HepG2 (cell line): ENCODE results near the gene EFCAB8. TPM values are rescaled to one million over a fixed set of nuclear protein-coding genes. Genes with fewer than 3 reads are reported as not detected.

Experiments
- ATAC-seq: fragments of 200-7000 bp; cut with Tn5 transposase; 3 replicates; pipeline ENCODE4 v1.9.1; 2020; ENCODE audit warnings: mild to moderate bottlenecking, moderate library complexity
- BruUV-seq: library from RNA; stranded (reverse); fragments of 400-500 nt; replicated peaks from 2 replicates; lab custom pipeline; 2021; lab: Mats Ljungman, UMichigan
- CTCF ChIA-PET: fragments of 300-600 bp; formaldehyde crosslinking; extraction: SDS; loops from one replicate; lab custom pipeline; 2021; ENCODE audit warnings: low total read pairs, inconsistent platforms, low intra/inter-chr PET ratio; lab: Yijun Ruan, JAX
- POLR2A ChIA-PET: fragments of 350-600 bp; sonication (Branson Sonifier 250); formaldehyde crosslinking; loops from one replicate; lab custom pipeline; 2020; ENCODE audit warnings: antibody characterized with exemption, inconsistent platforms; lab: Yijun Ruan, JAX
- DNase-seq: peaks from one replicate; pipeline ENCODE4 v3.0.0-alpha.2; 2015; ENCODE audit warnings: low spot score
- FAIRE-seq: peaks from 3 replicates; lab custom pipeline; 2011; peaks lifted over from hg19 to GRCh38; lab: Jason Lieb, UNC
- H2AFZ ChIP-seq: one replicate; pipeline ENCODE4 v1.6.1; 2011; ENCODE audit warnings: low read length, inconsistent platforms
- H3K27ac ChIP-seq: fragments of 300-600 bp; 3 replicates; pipeline ENCODE4 v1.8.0; 2011; ENCODE audit warnings: mixed run types, mild to moderate bottlenecking, mixed read lengths, low read length, inconsistent platforms; ENCODE audit not compliant: insufficient read depth; ENCODE audit errors: extremely low read length
- H3K27me3 ChIP-seq, 2 experiments: fragments of 200-600 bp in 1 of 2; 2 replicates in 1 of 2; 3 replicates in 1 of 2; pipeline versions ENCODE4 v1.6.0 to v1.8.0; 2011; ENCODE audit warnings: low read length in 2 of 2, mild to moderate bottlenecking in 2 of 2, moderate library complexity in 2 of 2, inconsistent platforms in 1 of 2; ENCODE audit not compliant: insufficient read depth in 2 of 2, control insufficient read depth in 1 of 2
- H3K36me3 ChIP-seq, 2 experiments: fragments of 200-600 bp in 1 of 2; replicated peaks in 1 of 2; 2 replicates in 1 of 2; 3 replicates in 1 of 2; pipeline versions ENCODE4 v1.5.1 to v1.8.0; 2011; ENCODE audit warnings: low read length in 2 of 2, inconsistent platforms in 1 of 2; ENCODE audit not compliant: insufficient read depth in 2 of 2, control insufficient read depth in 1 of 2
- H3K4me1 ChIP-seq: 2 replicates; pipeline ENCODE4 v1.5.1; 2012; ENCODE audit warnings: low read length, inconsistent platforms; ENCODE audit not compliant: insufficient read depth
- H3K4me2 ChIP-seq: 2 replicates; pipeline ENCODE4 v1.6.0; 2011; ENCODE audit warnings: low read depth, low read length, inconsistent platforms
- H3K4me3 ChIP-seq, 3 experiments: fragments of 200-600 bp in 1 of 3; sonication (generic), shearing (Covaris generic) in 1 of 3; replicated peaks in 1 of 3; 2 replicates each; pipeline ENCODE4 v1.5.1; 2011 to 2016; ENCODE audit warnings: low read length in 3 of 3, inconsistent platforms in 2 of 3, low read depth in 2 of 3, mild to moderate bottlenecking in 2 of 3, control low read depth in 1 of 3, mixed read lengths in 1 of 3; ENCODE audit not compliant: insufficient read depth in 1 of 3
- H3K79me2 ChIP-seq: one replicate; pipeline ENCODE4 v1.6.1; 2011; ENCODE audit warnings: low read length, inconsistent platforms; ENCODE audit not compliant: insufficient read depth
- H3K9ac ChIP-seq: 2 replicates; pipeline ENCODE4 v1.6.0; 2011; ENCODE audit warnings: mild to moderate bottlenecking, low read depth, low read length, inconsistent platforms; ENCODE audit not compliant: insufficient read depth
- H3K9me3 ChIP-seq: 2 replicates; pipeline ENCODE4 v1.5.1; 2012; ENCODE audit warnings: mild to moderate bottlenecking, low read length
- H4K20me1 ChIP-seq: 2 replicates; pipeline ENCODE4 v1.6.0; 2011; ENCODE audit warnings: inconsistent platforms, mild to moderate bottlenecking, low read length, moderate library complexity; ENCODE audit not compliant: insufficient read depth
- ATF7-NPFF ChIP-seq: sonication (generic); formaldehyde crosslinking; IDR thresholded peaks from 2 replicates; pipeline ENCODE4 v1.8.1; 2023; ENCODE audit warnings: mild to moderate bottlenecking, low read depth, missing genetic modification reagents, moderate library complexity
- BATF2 ChIP-seq: sonication (generic); formaldehyde crosslinking; IDR thresholded peaks from 2 replicates; pipeline ENCODE4 v1.8.0; 2022; ENCODE audit warnings: mild to moderate bottlenecking, missing genetic modification reagents, moderate library complexity
- EP300 ChIP-seq, 3 experiments: sonication (generic) in 1 of 3; formaldehyde crosslinking in 1 of 3; IDR thresholded peaks; 2 replicates each; pipeline versions ENCODE4 v1.5.1 to v1.6.1; 2011 to 2020; ENCODE audit warnings: low read depth in 2 of 3, low read length in 2 of 3, borderline replicate concordance in 1 of 3, improper control_type of control experiment in 1 of 3, mild to moderate bottlenecking in 1 of 3, missing genetic modification reagents in 1 of 3, moderate library complexity in 1 of 3
- FOSL2 ChIP-seq: sonication (generic); formaldehyde crosslinking; IDR thresholded peaks from 2 replicates; pipeline ENCODE4 v1.4.0; 2020; ENCODE audit warnings: missing genetic modification reagents
- KDM1A ChIP-seq: IDR thresholded peaks from 2 replicates; pipeline ENCODE4 v1.6.1; 2016; ENCODE audit warnings: missing compliant biosample characterization
- NR2F6 ChIP-seq, 2 experiments: IDR thresholded peaks; 2 replicates each; pipeline ENCODE4 v1.6.1; 2016; ENCODE audit warnings: antibody characterized with exemption in 1 of 2, mild to moderate bottlenecking in 1 of 2
- RBM22 ChIP-seq: fragments of 200-400 bp; formaldehyde crosslinking; optimal IDR thresholded peaks from 2 replicates; pipeline ENCODE3; 2017; ENCODE audit warnings: mild to moderate bottlenecking, low read length, moderate library complexity
- SMYD3 ChIP-seq: sonication (generic); formaldehyde crosslinking; IDR thresholded peaks from 2 replicates; pipeline ENCODE4 v1.8.1; 2023; ENCODE audit warnings: mild to moderate bottlenecking, missing genetic modification reagents
- SNAPC2 ChIP-seq: sonication (generic); formaldehyde crosslinking; IDR thresholded peaks from 2 replicates; pipeline ENCODE4 v1.8.1; 2022; ENCODE audit warnings: mild to moderate bottlenecking, missing genetic modification reagents
- TRIM24 ChIP-seq: sonication (generic); formaldehyde crosslinking; IDR thresholded peaks from 2 replicates; pipeline ENCODE4 v1.8.0; 2022; ENCODE audit warnings: mild to moderate bottlenecking, missing genetic modification reagents
- ZBTB33 ChIP-seq: sonication (generic); formaldehyde crosslinking; IDR thresholded peaks from 2 replicates; pipeline ENCODE4 v1.4.0; 2020; ENCODE audit warnings: missing genetic modification reagents
- ZGPAT ChIP-seq: IDR thresholded peaks from 2 replicates; pipeline ENCODE4 v1.6.1; 2016; ENCODE audit warnings: mild to moderate bottlenecking
- ZNF256 ChIP-seq: sonication (generic); formaldehyde crosslinking; conservative IDR thresholded peaks from 2 replicates; pipeline ENCODE4 v1.4.0; 2020; ENCODE audit warnings: missing genetic modification reagents
- ZNF335 ChIP-seq: sonication (generic); formaldehyde crosslinking; IDR thresholded peaks from 2 replicates; pipeline ENCODE4 v1.4.0; 2020; ENCODE audit warnings: missing genetic modification reagents
- ZNF430 ChIP-seq: sonication (generic); formaldehyde crosslinking; IDR thresholded peaks from 2 replicates; pipeline ENCODE4 v1.9.0; 2021; ENCODE audit warnings: mild to moderate bottlenecking, missing genetic modification reagents
- WGBS: methylation state at CpG from one replicate; pipeline ENCODE4 v1.1.6; 2017; ENCODE audit warnings: low lambda C conversion rate; 5-methylcytosine and 5-hydroxymethylcytosine counted together
- in situ Hi-C: cut with HindIII; loops from 2 replicates; pipeline ENCODE4 v1.10.0; 2017; ENCODE audit warnings: low pct_unique_long_range_greater_than_20kb; ENCODE audit not compliant: extremely low pct_ligation_motif_present
- intact Hi-C: fragments of 100-400 bp; cut with micrococcal nuclease; formaldehyde crosslinking; loops from one replicate; pipeline ENCODE4 v1.10.0; 2022; ENCODE audit not compliant: unreplicated experiment
- polyA plus RNA-seq, 8 experiments: library from polyadenylated mRNA; depleted of rRNA in 3 of 8; stranded (reverse) in 7 of 8; unstranded in 1 of 8; fragments of >200 nt; fragmentation: Illumina TruSeq in 4 of 8; extraction: Trizol in 4 of 8; gene quantifications; 2 replicates each; pipeline versions ENCODE4 v1.2.1 to v1.2.3, GENCODE V29; 2011 to 2016; ENCODE audit warnings: low read depth in 4 of 8, missing spikeins in 1 of 8, mixed read lengths in 1 of 8; ENCODE audit not compliant: insufficient read depth in 1 of 8
- total RNA-seq, 5 experiments: library from RNA; depleted of rRNA; stranded (reverse); fragments of >200 nt; fragmentation: Illumina TruSeq; extraction: Trizol; gene quantifications; 2 replicates each; pipeline ENCODE4 v1.2.3, GENCODE V29; 2016; ENCODE audit warnings: low read depth in 1 of 5

EFCAB8 gene
- total and polyA plus RNA-seq, 2 of the 13 experiments (the other 11 are each of a cell fraction or from before 2014, with no cell fraction given), result 0.15 to 0.22 TPM

GRCh38 chr20:32911355-32911754 is 52.6 kb downstream of the EFCAB8 start:
- 32% methylated on average over 11 of the region's 13 CpGs for WGBS
- no peak overlapping the region for H3K4me3 ChIP-seq
- H3K9ac ChIP-seq, result no peak overlapping the region
- peaks cover 15 to 48% of the 10 kb centered on the region in 2 experiments for H3K27me3 ChIP-seq
- H3K27ac ChIP-seq, result no peak overlapping the region
- TF ChIP-seq TRIM24 (CRISPR knock-in tag), result no peak
- TF ChIP-seq RBM22, result no peak
- peak; percentile 23; the same call in 1 of the 2 replicates for TF ChIP-seq FOSL2 (CRISPR knock-in tag)
- no peak for TF ChIP-seq KDM1A (CRISPR knock-in tag)
- TF ChIP-seq SNAPC2 (CRISPR knock-in tag), result no peak
- TF ChIP-seq BATF2 (CRISPR knock-in tag), result no peak
- TF ChIP-seq EP300 (IDR thresholded peaks at IDR 0.05; ENCODE audit: low read depth in 2 of 2, low read length in 2 of 2), result no peak
- TF ChIP-seq EP300 (CRISPR knock-in tag; IDR thresholded peaks at IDR 0.05; ENCODE audit: borderline replicate concordance), result no peak
- TF ChIP-seq SMYD3 (CRISPR knock-in tag), result no peak
- 0 out of 2 replicates have a peak, but pooled peaks have one; percentile 11 for TF ChIP-seq NR2F6 (IDR thresholded peaks at IDR 0.05)
- TF ChIP-seq NR2F6 (CRISPR knock-in tag; IDR thresholded peaks at IDR 0.05), result no peak
- no peak for TF ChIP-seq ZNF430
- TF ChIP-seq ZGPAT (CRISPR knock-in tag), result no peak
- no peak for TF ChIP-seq ATF7-NPFF (CRISPR knock-in tag)
- no peak for TF ChIP-seq ZNF256 (CRISPR knock-in tag)
- TF ChIP-seq ZBTB33 (CRISPR knock-in tag), result peak; percentile 39; the same call in 1 of the 2 replicates
- no peak for TF ChIP-seq ZNF335 (CRISPR knock-in tag)
- H4K20me1 ChIP-seq, result no peaks in the 10 kb centered on the region
- no peaks in the 10 kb centered on the region for H3K79me2 ChIP-seq
- H3K4me1 ChIP-seq, result no peaks in the 10 kb centered on the region
- peaks cover 12% of the 10 kb centered on the region for H3K9me3 ChIP-seq
- H3K36me3 ChIP-seq, result no peaks in the 10 kb centered on the region
- intact Hi-C loops, result no loop called here
- ChIA-PET POLR2A (no interaction called here), CTCF (no interaction called here)
- DNase-seq, result no peak
- H2AFZ ChIP-seq, result no peak overlapping the region
- no peak for FAIRE-seq
- H3K4me2 ChIP-seq, result no peak overlapping the region
- ATAC-seq, result no peak
- no TSS peak for BruUV-seq
- in situ Hi-C loops, result no loop called here
